22Rv1 (cell line): Measurements from ENCODE around the gene R3HDML.

Experiments
- CTCF ChIP-seq: fragments of 450-650 bp; IDR thresholded peaks from 2 replicates; pipeline ENCODE4 v1.5.1; 2017; ENCODE audit warnings: mild to moderate bottlenecking
- ZFX ChIP-seq: fragments of 450-650 bp; IDR thresholded peaks from 2 replicates; pipeline ENCODE4 v1.6.1; 2017; ENCODE audit warnings: antibody characterized with exemption, borderline replicate concordance

GRCh38 chr20:44288252-44288651 lies 48.6 kb upstream of the R3HDML start:
- TF ChIP-seq CTCF (no peak), ZFX (no peak)
